Mammary epithelial cell (primary cell): ENCODE measurements around the gene HTD2.

Source experiments
- CTCF ChIP-seq, 2 donors: IDR thresholded peaks in 1 of 2; conservative IDR thresholded peaks in 1 of 2; 2 replicates each; pipeline ENCODE4 v1.5.1; 2011 to 2012; ENCODE audit warnings: inconsistent platforms in 2 of 2, low read length in 2 of 2, mild to moderate bottlenecking in 2 of 2, control low read depth in 1 of 2, low read depth in 1 of 2; ENCODE audit not compliant: insufficient read depth in 1 of 2; ENCODE audit errors: extremely low read depth in 1 of 2
- EZH2 ChIP-seq: IDR thresholded peaks from 2 replicates; pipeline ENCODE4 v1.6.1; 2012; ENCODE audit warnings: low read length, inconsistent platforms, borderline replicate concordance

- TF ChIP-seq CTCF (conservative IDR thresholded peaks at IDR 0.05 in 1 of 2, IDR thresholded peaks at IDR 0.05 in 1 of 2; ENCODE audit: extremely low read depth in 1 of 2, insufficient read depth in 1 of 2, low read depth in 1 of 2, low read length in 2 of 2): peak; percentile 52 to 63
- no peak for TF ChIP-seq EZH2
Observed at GRCh38 chr3:58299839-58300516, 6.3 kb upstream of the HTD2 start.
